ENCODE measurements around the gene CACNG4. TPM values are rescaled to one million over a fixed set of nuclear protein-coding genes. Genes with fewer than 3 reads are reported as not detected.
A peak's percentile ranks its signal among the peaks of the same experiment; 100 is the strongest.

CACNG4 gene
- total and polyA plus RNA-seq, 2 donors from 2014 or later: 0.26 to 0.31 TPM

DNA sequence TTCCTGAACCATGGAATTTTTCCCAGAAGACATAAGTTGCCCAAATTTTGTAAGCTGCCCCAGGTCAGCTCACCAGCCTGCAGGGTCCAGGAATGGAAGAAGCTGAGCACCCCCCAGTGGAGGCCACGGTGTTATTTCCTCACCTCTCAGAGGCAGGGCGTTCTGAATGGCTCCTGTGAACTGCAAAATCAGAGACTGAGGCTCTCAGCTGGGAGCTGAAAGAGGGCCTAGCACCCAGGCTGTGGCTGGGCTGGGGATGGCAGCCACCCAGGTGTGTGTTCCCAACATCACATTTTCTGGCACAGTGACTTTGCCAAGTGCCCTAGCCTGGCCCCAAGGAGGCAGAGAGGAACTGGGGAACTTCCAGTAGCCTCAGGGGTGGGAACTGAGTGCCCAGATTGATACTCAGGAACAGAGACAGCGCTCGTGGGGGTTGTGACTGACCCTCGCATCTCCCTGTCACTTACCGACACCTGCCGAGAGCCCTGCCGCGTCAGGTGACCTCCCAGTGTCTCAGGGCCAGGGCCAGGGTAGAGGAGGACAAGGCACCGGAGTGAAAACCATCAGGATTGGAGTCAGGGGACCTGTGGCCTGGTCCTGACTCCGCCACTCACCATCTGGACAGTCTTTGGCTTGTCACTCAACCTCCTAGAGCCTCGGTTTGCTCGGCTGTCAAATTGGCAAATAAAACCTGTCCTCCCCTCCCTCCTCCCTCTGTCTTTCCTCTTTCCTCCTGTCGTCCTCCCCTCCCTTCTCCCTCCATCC is 11.3 kb downstream of the CACNG4 start:
- no peak for FAIRE-seq
- H3K27me3 ChIP-seq (ENCODE audit: control insufficient read depth, insufficient read depth, low read length): no peaks in the 10 kb centered on the region

DNA sequence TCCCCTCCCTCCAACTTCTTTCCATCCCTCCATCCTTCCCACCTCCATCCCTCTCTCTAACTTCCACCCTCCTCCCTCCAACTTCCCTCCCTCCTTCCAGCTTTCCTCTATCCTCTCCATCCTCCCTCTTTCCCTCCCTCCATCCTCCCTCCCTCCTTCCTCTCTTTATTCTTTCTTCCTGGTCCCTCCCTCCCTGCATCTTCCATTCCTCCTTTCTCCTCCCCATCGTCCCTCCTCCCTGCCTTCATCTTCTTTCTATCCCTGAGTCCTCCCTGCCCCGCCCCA is 11.8 kb downstream of the CACNG4 start:
- H3K4me1 ChIP-seq (ENCODE audit: control insufficient read depth in 2 of 3, insufficient read depth in 2 of 3, low read depth in 1 of 3, low read length in 3 of 3): no peaks in the 10 kb centered on the region
- DNase-seq (no peak), FAIRE-seq (no peak)
- H3K36me3 ChIP-seq (ENCODE audit: control insufficient read depth in 2 of 3, insufficient read depth in 3 of 3, low read length in 3 of 3): no peaks in the 10 kb centered on the region
- no peak overlapping the region for H3K9ac ChIP-seq (ENCODE audit: low read length in 3 of 3)
- no peaks in the 10 kb centered on the region for H3K27me3 ChIP-seq (ENCODE audit: control insufficient read depth, insufficient read depth, low read length)
- no peak overlapping the region for H3K27ac ChIP-seq (ENCODE audit: low read depth in 2 of 2, low read length in 2 of 2)
- no peaks in the 10 kb centered on the region for H3K9me3 ChIP-seq (ENCODE audit: control insufficient read depth in 2 of 3, insufficient read depth in 1 of 3, low read length in 3 of 3)
- intact Hi-C loops (cut with DNase I): no loop called here
- no peak overlapping the region for H3K4me3 ChIP-seq (ENCODE audit: low read length in 3 of 3)
- TF ChIP-seq, protein P1, sequence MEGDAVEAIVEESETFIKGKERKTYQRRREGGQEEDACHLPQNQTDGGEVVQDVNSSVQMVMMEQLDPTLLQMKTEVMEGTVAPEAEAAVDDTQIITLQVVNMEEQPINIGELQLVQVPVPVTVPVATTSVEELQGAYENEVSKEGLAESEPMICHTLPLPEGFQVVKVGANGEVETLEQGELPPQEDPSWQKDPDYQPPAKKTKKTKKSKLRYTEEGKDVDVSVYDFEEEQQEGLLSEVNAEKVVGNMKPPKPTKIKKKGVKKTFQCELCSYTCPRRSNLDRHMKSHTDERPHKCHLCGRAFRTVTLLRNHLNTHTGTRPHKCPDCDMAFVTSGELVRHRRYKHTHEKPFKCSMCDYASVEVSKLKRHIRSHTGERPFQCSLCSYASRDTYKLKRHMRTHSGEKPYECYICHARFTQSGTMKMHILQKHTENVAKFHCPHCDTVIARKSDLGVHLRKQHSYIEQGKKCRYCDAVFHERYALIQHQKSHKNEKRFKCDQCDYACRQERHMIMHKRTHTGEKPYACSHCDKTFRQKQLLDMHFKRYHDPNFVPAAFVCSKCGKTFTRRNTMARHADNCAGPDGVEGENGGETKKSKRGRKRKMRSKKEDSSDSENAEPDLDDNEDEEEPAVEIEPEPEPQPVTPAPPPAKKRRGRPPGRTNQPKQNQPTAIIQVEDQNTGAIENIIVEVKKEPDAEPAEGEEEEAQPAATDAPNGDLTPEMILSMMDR (IDR thresholded peaks at IDR 0.05; ENCODE audit: borderline replicate concordance, extremely low read depth, insufficient read depth): no peak

More for the DNA sequence above, 11.3 kb downstream of the CACNG4 start:
- H3K27ac ChIP-seq (ENCODE audit: low read depth in 2 of 2, low read length in 2 of 2): no peak overlapping the region
- intact Hi-C loops (cut with DNase I): no loop called here
- H3K9me3 ChIP-seq (ENCODE audit: control insufficient read depth in 2 of 3, insufficient read depth in 1 of 3, low read length in 3 of 3): no peaks in the 10 kb centered on the region
- H3K9ac ChIP-seq (ENCODE audit: low read length in 3 of 3): no peak overlapping the region
- no peak overlapping the region for H3K4me3 ChIP-seq (ENCODE audit: low read length in 3 of 3)
- DNase-seq: no peak
- TF ChIP-seq, protein P1 (IDR thresholded peaks at IDR 0.05; ENCODE audit: borderline replicate concordance, extremely low read depth, insufficient read depth): no peak
- no peaks in the 10 kb centered on the region for H3K36me3 ChIP-seq (ENCODE audit: control insufficient read depth in 2 of 3, insufficient read depth in 3 of 3, low read length in 3 of 3)
- no peaks in the 10 kb centered on the region for H3K4me1 ChIP-seq (ENCODE audit: control insufficient read depth in 2 of 3, insufficient read depth in 2 of 3, low read depth in 1 of 3, low read length in 3 of 3)

DNA sequence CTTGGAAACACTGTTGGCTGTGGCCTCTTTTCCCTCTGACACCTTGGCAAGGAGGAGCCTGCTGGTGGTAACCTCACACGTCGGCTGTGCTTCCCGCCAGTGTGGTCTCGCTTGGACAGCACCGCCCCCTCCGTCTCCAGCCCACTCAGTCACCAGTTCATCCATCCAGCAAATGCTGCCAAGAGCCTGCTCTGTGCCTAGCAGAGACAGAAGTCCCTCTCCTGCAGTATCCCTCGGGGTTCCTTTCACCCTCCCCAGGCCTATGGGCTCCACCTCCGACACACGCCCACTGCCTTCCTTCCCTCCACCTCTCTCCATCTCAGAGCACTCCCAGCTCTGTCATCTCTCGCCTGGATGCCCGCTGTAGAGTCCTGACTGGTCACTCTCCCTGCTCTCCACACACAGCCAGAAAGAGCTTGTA is 12.3 kb downstream of the CACNG4 start:
- no peak for FAIRE-seq
- no peak overlapping the region for H3K27ac ChIP-seq (ENCODE audit: low read depth in 2 of 2, low read length in 2 of 2)
- no peaks in the 10 kb centered on the region for H3K36me3 ChIP-seq (ENCODE audit: control insufficient read depth in 2 of 3, insufficient read depth in 3 of 3, low read length in 3 of 3)
- TF ChIP-seq, protein P1 (IDR thresholded peaks at IDR 0.05; ENCODE audit: borderline replicate concordance, extremely low read depth, insufficient read depth): no peak
- H3K9me3 ChIP-seq (ENCODE audit: control insufficient read depth in 2 of 3, insufficient read depth in 1 of 3, low read length in 3 of 3): no peaks in the 10 kb centered on the region
- intact Hi-C loops (cut with DNase I): no loop called here
- H3K9ac ChIP-seq (ENCODE audit: low read length in 3 of 3): no peak overlapping the region
- H3K4me1 ChIP-seq (ENCODE audit: control insufficient read depth in 2 of 3, insufficient read depth in 2 of 3, low read depth in 1 of 3, low read length in 3 of 3): no peaks in the 10 kb centered on the region
- no peak overlapping the region for H3K4me3 ChIP-seq (ENCODE audit: low read length in 3 of 3)
- DNase-seq: peak in 4 of 5 donors; percentile 72 to 81 (median 80)
- H3K27me3 ChIP-seq (ENCODE audit: control insufficient read depth, insufficient read depth, low read length): no peaks in the 10 kb centered on the region
